ENCODE measurements around the gene SHPK. TPM values are rescaled to one million over a fixed set of nuclear protein-coding genes. Genes with fewer than 3 reads are reported as not detected.

Gene SHPK
- total and polyA plus RNA-seq, 12 donors, result 8.8 to 27.4 (median 17.1) TPM

DNA sequence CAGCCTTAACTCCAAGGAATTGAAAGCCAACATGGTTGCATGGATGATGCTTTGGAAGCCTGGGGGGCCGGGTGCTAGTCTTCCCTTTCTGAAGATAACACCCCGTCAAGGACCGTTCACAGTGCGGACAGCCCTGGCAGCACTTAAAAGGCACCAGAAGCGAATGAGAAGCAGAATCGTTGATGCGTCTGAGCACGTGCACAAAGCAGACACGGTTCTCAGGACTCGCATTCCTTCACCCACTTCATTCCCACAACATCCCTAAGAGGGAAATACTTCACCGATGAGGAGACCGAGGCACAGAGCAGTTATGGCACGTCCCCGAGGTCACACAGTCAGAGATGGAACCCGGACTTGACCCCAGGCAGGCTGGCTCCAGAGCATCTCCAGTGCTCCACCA is 41.1 kb downstream of the SHPK start:
- Histone ChIP-seq H3K36me3 (replicated peaks in 1 of 2) (no peaks in the 10 kb centered on the region), H3K4me3 (no peak overlapping the region), H3K27me3 (no peaks in the 10 kb centered on the region), H3K4me1 (replicated peaks in 1 of 2) (no peaks in the 10 kb centered on the region), H3K27ac (no peak overlapping the region), H3K9me3 (replicated peaks in 1 of 3) (no peaks in the 10 kb centered on the region)
- DNase-seq, result no peak
- WGBS, 4 donors, result 85 to 93% (median 91%) methylated on average over 15 of the region's 15 CpGs
- no peak for TF ChIP-seq CTCF (IDR thresholded peaks at IDR 0.05)
- TF ChIP-seq POLR2A (IDR thresholded peaks at IDR 0.05), result no peak
- intact Hi-C loops (cut with DNase I), result no loop called here

DNA sequence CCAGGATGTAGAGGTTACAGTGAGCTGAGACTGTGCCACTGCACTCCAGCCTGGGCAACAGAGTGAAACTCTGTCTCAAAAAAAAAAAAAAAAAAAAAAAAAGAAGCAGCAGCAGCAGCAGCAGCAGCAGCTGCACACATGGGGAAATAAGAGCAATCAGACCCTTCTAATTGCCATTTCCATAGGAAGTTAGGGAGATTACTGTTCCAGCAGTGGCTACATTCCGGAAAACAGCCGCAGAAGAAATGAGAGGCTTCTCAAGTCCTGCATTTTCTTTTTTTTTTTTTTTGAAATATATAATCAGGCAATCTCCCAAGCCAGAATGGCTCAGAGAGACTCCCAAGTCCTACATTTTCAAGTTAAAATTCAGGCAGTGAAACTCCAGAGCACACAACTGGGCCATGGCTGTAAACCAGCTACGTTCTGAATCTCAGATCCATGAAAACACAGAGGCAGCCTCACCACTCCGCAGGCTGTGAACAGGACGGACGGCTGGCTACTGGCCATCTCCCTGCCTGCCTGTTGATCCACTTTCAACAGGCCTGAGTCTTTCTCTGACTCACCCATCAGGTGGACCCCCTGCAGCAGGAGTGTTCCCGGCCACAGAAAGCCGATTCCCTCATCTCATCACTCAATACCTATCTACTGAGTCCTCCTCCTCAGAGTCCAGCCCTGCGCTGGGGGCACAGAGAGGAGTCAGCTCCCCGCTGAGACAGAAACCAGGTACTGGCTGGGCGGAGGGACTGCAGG is 41.8 kb downstream of the SHPK start:
- no peak for DNase-seq
- Histone ChIP-seq H3K9me3 (replicated peaks in 1 of 3) (no peaks in the 10 kb centered on the region), H3K27ac (no peak overlapping the region), H3K36me3 (replicated peaks in 1 of 2) (no peaks in the 10 kb centered on the region), H3K4me1 (replicated peaks in 1 of 2) (no peaks in the 10 kb centered on the region), H3K4me3 (no peak overlapping the region), H3K27me3 (no peaks in the 10 kb centered on the region)
- intact Hi-C loops (cut with DNase I), result no loop called here
- 70 to 78% (median 75%) methylated on average over 11 of the region's 11 CpGs for WGBS, 4 donors
- TF ChIP-seq CTCF (IDR thresholded peaks at IDR 0.05) (no peak), POLR2A (IDR thresholded peaks at IDR 0.05) (no peak)

- 95 to 100% (median 97%) methylated on average over 5 of the region's 5 CpGs for WGBS, 4 donors
- TF ChIP-seq POLR2A (IDR thresholded peaks at IDR 0.05) (no peak), CTCF (IDR thresholded peaks at IDR 0.05) (no peak)
- H3K27me3 ChIP-seq, result no peaks in the 10 kb centered on the region
- no peak overlapping the region for H3K27ac ChIP-seq
- H3K4me3 ChIP-seq, result no peak overlapping the region
- no peaks in the 10 kb centered on the region for H3K9me3 ChIP-seq (replicated peaks in 1 of 3)
- no peak for DNase-seq
- intact Hi-C loops (cut with DNase I), result no loop called here
- no peaks in the 10 kb centered on the region for H3K4me1 ChIP-seq (replicated peaks in 1 of 2)
- no peaks in the 10 kb centered on the region for H3K36me3 ChIP-seq (replicated peaks in 1 of 2)
Measured at GRCh38 chr17:3593384-3593783, 42.7 kb downstream of the SHPK start.

DNA sequence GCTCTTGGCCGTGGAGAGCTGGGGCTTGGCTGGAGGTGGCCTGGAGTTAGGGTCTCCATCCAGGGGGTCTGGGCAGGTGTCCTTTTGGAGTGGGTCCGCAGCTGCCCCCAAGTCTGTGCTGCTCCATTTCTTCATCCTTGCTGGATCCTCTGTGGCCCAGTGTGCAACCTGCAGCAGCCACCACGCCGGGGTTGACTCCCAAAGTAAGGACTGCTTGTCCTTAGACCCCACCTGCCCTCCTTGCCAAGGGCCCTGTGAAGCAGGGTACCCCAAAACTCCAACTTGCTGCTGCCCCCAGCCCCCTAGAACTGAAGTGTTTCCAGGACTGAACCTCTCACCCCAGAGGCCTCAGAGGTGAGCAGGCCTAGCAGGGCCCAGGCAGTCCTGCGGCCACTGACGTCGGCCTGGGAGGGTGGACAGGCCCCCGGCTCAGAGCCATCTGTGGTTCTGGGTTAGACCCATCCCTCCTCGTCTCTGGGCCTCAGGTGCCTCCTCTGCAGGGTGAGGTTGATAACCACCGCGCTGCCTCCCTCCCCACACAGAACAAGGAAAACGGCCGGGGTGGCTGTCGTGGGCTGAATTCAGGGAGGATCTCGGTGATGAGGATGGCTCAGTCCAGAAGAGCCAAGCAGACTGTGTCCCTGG is 43.7 kb downstream of the SHPK start:
- intact Hi-C loops (cut with DNase I), result no loop called here
- Histone ChIP-seq H3K27me3 (no peaks in the 10 kb centered on the region), H3K36me3 (replicated peaks in 1 of 2) (peaks cover 0 to 5% of the 10 kb centered on the region in 2 donors), H3K4me1 (replicated peaks in 1 of 2) (no peaks in the 10 kb centered on the region), H3K4me3 (no peak overlapping the region), H3K9me3 (replicated peaks in 1 of 3) (no peaks in the 10 kb centered on the region), H3K27ac (no peak overlapping the region)
- no peak for DNase-seq
- 93 to 97% (median 95%) methylated on average over 11 to 15 of the region's 15 CpGs for WGBS, 4 donors
- TF ChIP-seq POLR2A (IDR thresholded peaks at IDR 0.05), result no peak
- TF ChIP-seq CTCF (IDR thresholded peaks at IDR 0.05), result no peak

All from adrenal gland (tissue), 12 donors.